ENCODE results near the gene CELA2B. TPM values are rescaled to one million over a fixed set of nuclear protein-coding genes. Genes with fewer than 3 reads are reported as not detected.
"Not testable (repeated sequence)": the region's sequence is repeated elsewhere in the genome, so short reads cannot be mapped to it uniquely, and the experiment has no call there.

CELA2B gene
- total and polyA plus RNA-seq, 2 donors from 2014 or later = not detected

- DNase-seq = no peak
- Histone ChIP-seq H3K9ac (ENCODE audit: low read length in 3 of 3) (no peak overlapping the region), H3K4me1 (ENCODE audit: control insufficient read depth in 2 of 3, insufficient read depth in 2 of 3, low read depth in 1 of 3, low read length in 3 of 3) (no peaks in the 10 kb centered on the region), H3K27me3 (ENCODE audit: control insufficient read depth, insufficient read depth, low read length) (no peaks in the 10 kb centered on the region), H3K9me3 (ENCODE audit: control insufficient read depth in 2 of 3, insufficient read depth in 1 of 3, low read length in 3 of 3) (no peaks in the 10 kb centered on the region), H3K4me3 (ENCODE audit: low read length in 3 of 3) (no peak overlapping the region), H3K36me3 (ENCODE audit: control insufficient read depth in 2 of 3, insufficient read depth in 3 of 3, low read length in 3 of 3) (no peaks in the 10 kb centered on the region), H3K27ac (ENCODE audit: low read depth in 2 of 2, low read length in 2 of 2) (no peak overlapping the region)
- no peak for FAIRE-seq
- intact Hi-C loops (cut with DNase I) = no loop called here
- TF ChIP-seq CTCF (IDR thresholded peaks at IDR 0.05; ENCODE audit: borderline replicate concordance, extremely low read depth, insufficient read depth) = no peak
These were observed 10.2 kb upstream of the CELA2B start for GRCh38 chr1:15465674-15466073.

- not testable (repeated sequence) for FAIRE-seq; H3K27me3 ChIP-seq (ENCODE audit: control insufficient read depth, insufficient read depth, low read length); H3K27ac ChIP-seq (ENCODE audit: low read depth in 2 of 2, low read length in 2 of 2)
These were observed 8.8 kb upstream of the CELA2B start for GRCh38 chr1:15466955-15467625.

GRCh38 chr1:15468145-15468544 lies 7.8 kb upstream of the CELA2B start:
- H3K9ac ChIP-seq (ENCODE audit: low read length in 3 of 3) = no peak overlapping the region
- H3K27me3 ChIP-seq (ENCODE audit: control insufficient read depth, insufficient read depth, low read length) = no peaks in the 10 kb centered on the region
- no peak for DNase-seq
- intact Hi-C loops (cut with DNase I) = no loop called here
- no peak overlapping the region for H3K4me3 ChIP-seq (ENCODE audit: low read length in 3 of 3)
- H3K36me3 ChIP-seq (ENCODE audit: control insufficient read depth in 2 of 3, insufficient read depth in 3 of 3, low read length in 3 of 3) = no peaks in the 10 kb centered on the region
- no peak overlapping the region for H3K27ac ChIP-seq (ENCODE audit: low read depth in 2 of 2, low read length in 2 of 2)
- H3K9me3 ChIP-seq (ENCODE audit: control insufficient read depth in 2 of 3, insufficient read depth in 1 of 3, low read length in 3 of 3) = no peaks in the 10 kb centered on the region
- FAIRE-seq = no peak
- H3K4me1 ChIP-seq (ENCODE audit: control insufficient read depth in 2 of 3, insufficient read depth in 2 of 3, low read depth in 1 of 3, low read length in 3 of 3) = no peaks in the 10 kb centered on the region
- no peak for TF ChIP-seq CTCF (IDR thresholded peaks at IDR 0.05; ENCODE audit: borderline replicate concordance, extremely low read depth, insufficient read depth)

More at GRCh38 chr1:15466955-15467625, 8.8 kb upstream of the CELA2B start:
- intact Hi-C loops (cut with DNase I); H3K9ac ChIP-seq (ENCODE audit: low read length in 3 of 3); H3K4me1 ChIP-seq (ENCODE audit: control insufficient read depth in 2 of 3, insufficient read depth in 2 of 3, low read depth in 1 of 3, low read length in 3 of 3); H3K9me3 ChIP-seq (ENCODE audit: control insufficient read depth in 2 of 3, insufficient read depth in 1 of 3, low read length in 3 of 3); H3K4me3 ChIP-seq (ENCODE audit: low read length in 3 of 3); H3K36me3 ChIP-seq (ENCODE audit: control insufficient read depth in 2 of 3, insufficient read depth in 3 of 3, low read length in 3 of 3); DNase-seq: not testable (repeated sequence)

GRCh38 chr1:15469361-15469760 lies 6.5 kb upstream of the CELA2B start:
- Histone ChIP-seq H3K4me3 (ENCODE audit: low read length in 3 of 3) (no peak overlapping the region), H3K36me3 (ENCODE audit: control insufficient read depth in 2 of 3, insufficient read depth in 3 of 3, low read length in 3 of 3) (no peaks in the 10 kb centered on the region), H3K27me3 (ENCODE audit: control insufficient read depth, insufficient read depth, low read length) (no peaks in the 10 kb centered on the region), H3K4me1 (ENCODE audit: control insufficient read depth in 2 of 3, insufficient read depth in 2 of 3, low read depth in 1 of 3, low read length in 3 of 3) (no peaks in the 10 kb centered on the region), H3K27ac (ENCODE audit: low read depth in 2 of 2, low read length in 2 of 2) (no peak overlapping the region), H3K9ac (ENCODE audit: low read length in 3 of 3) (no peak overlapping the region), H3K9me3 (ENCODE audit: control insufficient read depth in 2 of 3, insufficient read depth in 1 of 3, low read length in 3 of 3) (no peaks in the 10 kb centered on the region)
- DNase-seq (no peak), FAIRE-seq (no peak)
- intact Hi-C loops (cut with DNase I) = no loop called here
- no peak for TF ChIP-seq CTCF (IDR thresholded peaks at IDR 0.05; ENCODE audit: borderline replicate concordance, extremely low read depth, insufficient read depth)

GRCh38 chr1:15469821-15470448 lies 6.0 kb upstream of the CELA2B start:
- intact Hi-C loops (cut with DNase I); DNase-seq: not testable (repeated sequence)

GRCh38 chr1:15471067-15471466 lies 4.8 kb upstream of the CELA2B start:
- H3K4me3 ChIP-seq (ENCODE audit: low read length in 3 of 3); FAIRE-seq; H3K4me1 ChIP-seq (ENCODE audit: control insufficient read depth in 2 of 3, insufficient read depth in 2 of 3, low read depth in 1 of 3, low read length in 3 of 3); H3K27ac ChIP-seq (ENCODE audit: low read depth in 2 of 2, low read length in 2 of 2); H3K36me3 ChIP-seq (ENCODE audit: control insufficient read depth in 2 of 3, insufficient read depth in 3 of 3, low read length in 3 of 3); intact Hi-C loops (cut with DNase I); H3K9me3 ChIP-seq (ENCODE audit: control insufficient read depth in 2 of 3, insufficient read depth in 1 of 3, low read length in 3 of 3); DNase-seq; H3K9ac ChIP-seq (ENCODE audit: low read length in 3 of 3); H3K27me3 ChIP-seq (ENCODE audit: control insufficient read depth, insufficient read depth, low read length): not testable (repeated sequence)

More at GRCh38 chr1:15469821-15470448, 6.0 kb upstream of the CELA2B start:
- not testable (repeated sequence) for H3K4me3 ChIP-seq (ENCODE audit: low read length in 3 of 3); H3K27me3 ChIP-seq (ENCODE audit: control insufficient read depth, insufficient read depth, low read length); H3K36me3 ChIP-seq (ENCODE audit: control insufficient read depth in 2 of 3, insufficient read depth in 3 of 3, low read length in 3 of 3); H3K9ac ChIP-seq (ENCODE audit: low read length in 3 of 3); H3K4me1 ChIP-seq (ENCODE audit: control insufficient read depth in 2 of 3, insufficient read depth in 2 of 3, low read depth in 1 of 3, low read length in 3 of 3); H3K9me3 ChIP-seq (ENCODE audit: control insufficient read depth in 2 of 3, insufficient read depth in 1 of 3, low read length in 3 of 3); H3K27ac ChIP-seq (ENCODE audit: low read depth in 2 of 2, low read length in 2 of 2); FAIRE-seq
